Posterior vena cava (tissue), 2 donors: ENCODE measurements around the gene MGLL. TPM values are rescaled to one million over a fixed set of nuclear protein-coding genes. Genes with fewer than 3 reads are reported as not detected.

Source experiments
- DNase-seq: peaks from one replicate; pipeline ENCODE4 v3.0.0-alpha.2; 2020; ENCODE audit warnings: low spot score
- intact Hi-C, 2 donors: fragments of 100-400 bp; cut with DNase I; formaldehyde crosslinking; loops; one replicate each; pipeline versions ENCODE4 v1.14.1 to v1.14.2; 2022 to 2023
- long read RNA-seq, 2 donors: library from polyadenylated mRNA; unstranded; transcript quantifications; one replicate each; pipeline ENCODE4 v2.0.0, GENCODE V29; 2020 to 2021
- total RNA-seq, 2 donors: library from RNA; stranded (reverse); fragmentation: NEBNext Ultra II Directional; extraction: Animal tissue kit (Norgen Biotek cat#: 25700); gene quantifications; one replicate each; pipeline ENCODE4 v1.2.1, GENCODE V29; 2021
- donor health status: DM: yes; HTN: yes; CAD: no.
- donor health status: DM: yes; HTN: yes; CAD: no.

The MGLL gene
- 100 to 1,000 TPM; 107 to 216 TPM for total RNA-seq
- long read RNA-seq, donor 1, full-length matches to known transcripts = 68 of 146 reads
- long read RNA-seq, donor 1, partial matches to known transcripts = 8 of 146 reads
- long read RNA-seq, donor 1, other reads (novel, unspliced or antisense) = 70 of 146 reads
- long read RNA-seq, donor 2, full-length matches to known transcripts = 958 of 1,237 reads
- long read RNA-seq, donor 2, partial matches to known transcripts = 24 of 1,237 reads
- long read RNA-seq, donor 2, other reads (novel, unspliced or antisense) = 255 of 1,237 reads

DNA sequence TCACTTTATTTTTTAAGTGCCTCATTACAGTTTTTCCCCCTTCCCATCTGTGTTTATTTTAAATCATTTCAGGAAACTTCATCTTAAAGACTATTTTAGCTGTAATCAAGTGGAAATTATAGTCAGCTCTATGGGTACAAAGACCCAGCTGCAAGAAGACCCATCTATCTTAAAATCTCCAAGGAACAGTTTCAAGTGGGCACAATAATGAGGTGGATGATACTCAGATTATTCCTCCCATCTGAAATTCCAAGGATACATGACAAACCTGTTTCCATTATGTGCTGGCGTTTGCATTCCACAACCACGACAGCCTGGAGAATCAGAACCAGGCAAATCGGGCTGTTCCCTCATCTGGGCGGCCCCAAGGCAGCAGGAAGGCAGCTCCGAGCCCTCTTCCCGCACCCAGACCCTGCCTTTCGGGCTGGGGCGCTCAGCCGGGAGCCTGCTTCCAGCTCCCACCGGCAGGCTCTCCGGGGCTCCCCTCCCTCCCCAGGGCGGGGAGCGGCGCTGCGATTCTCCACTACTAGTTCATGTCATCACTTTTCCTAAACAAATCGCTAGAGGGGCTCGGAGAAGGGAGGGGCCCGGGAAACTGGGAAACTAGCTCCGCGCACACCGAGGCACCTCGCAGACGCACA, at the start of gene MGLL:
Gene MGLL (minus strand): TSS at position 475 of the 641 bp plus-strand sequence. CDS start 197 bp downstream, at position 278.
- intact Hi-C loops = loop anchor here in 1 of 2 donors (5.0 to 10.0 kb wide), 3 partner anchors 70 to 133 kb away; no protein-coding TSS in a partner anchor

DNA sequence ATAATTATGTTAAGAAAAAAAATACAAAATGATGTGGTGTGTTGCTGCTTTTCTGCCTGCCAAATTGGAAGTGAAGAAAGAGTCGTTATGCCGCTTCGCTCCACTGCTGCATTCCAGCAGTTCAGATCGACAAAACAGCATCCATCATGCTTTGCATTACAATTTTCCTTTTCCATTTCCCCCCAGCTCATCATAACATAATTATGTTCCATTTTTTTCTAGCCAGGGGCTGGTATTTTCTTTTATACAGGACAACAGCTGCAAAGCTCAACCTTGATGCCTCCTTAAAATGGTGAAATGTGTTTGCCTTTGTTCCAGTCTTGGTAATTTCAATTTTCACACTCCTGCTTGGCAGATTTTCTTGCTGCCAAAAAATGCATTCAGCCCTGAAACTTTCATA, 47.8 kb upstream of the MGLL start:
- intact Hi-C loops = no loop called here
- DNase-seq = no peak

More for the DNA sequence above, at the start of gene MGLL:
- DNase-seq = no peak

DNA sequence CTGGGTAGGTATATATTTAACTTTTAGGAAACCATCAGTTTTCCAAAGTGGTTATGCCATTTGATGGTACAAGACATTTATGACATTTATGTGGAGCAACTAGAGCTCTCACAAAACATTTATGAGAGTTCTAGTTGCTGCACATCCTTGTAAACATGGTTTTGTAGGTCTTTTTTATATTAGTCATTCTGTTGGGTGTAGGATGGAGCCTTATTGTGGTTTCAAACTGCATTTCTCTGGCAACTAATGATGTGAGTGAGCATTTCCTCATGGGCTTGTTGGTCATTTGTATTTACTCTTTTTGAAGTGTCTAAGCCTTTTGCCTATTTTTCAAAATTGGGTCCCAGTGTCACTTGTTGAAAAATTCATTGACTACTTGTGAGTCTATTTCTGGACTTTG, 45.7 kb upstream of the MGLL start:
- DNase-seq = no peak
- intact Hi-C loops = no loop called here

DNA sequence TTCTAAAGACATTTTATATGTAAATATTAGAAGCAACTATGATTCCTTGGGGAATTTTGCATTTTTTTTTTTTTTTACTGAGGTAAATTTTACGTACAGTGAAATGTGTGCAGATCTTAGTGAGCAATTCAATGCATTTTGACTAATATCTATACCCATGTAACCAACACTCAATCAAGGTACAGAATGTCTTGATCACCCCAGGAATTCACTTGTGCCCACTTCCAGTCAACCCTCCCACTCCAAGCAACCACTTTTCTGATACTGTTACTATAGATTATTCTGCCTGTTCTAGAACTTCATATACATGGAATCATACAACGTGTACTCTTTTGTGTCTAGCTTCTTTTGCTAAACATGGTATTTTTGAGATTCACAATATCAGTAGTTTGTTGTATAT, 45.1 kb upstream of the MGLL start:
- intact Hi-C loops = no loop called here
- DNase-seq = no peak

DNA sequence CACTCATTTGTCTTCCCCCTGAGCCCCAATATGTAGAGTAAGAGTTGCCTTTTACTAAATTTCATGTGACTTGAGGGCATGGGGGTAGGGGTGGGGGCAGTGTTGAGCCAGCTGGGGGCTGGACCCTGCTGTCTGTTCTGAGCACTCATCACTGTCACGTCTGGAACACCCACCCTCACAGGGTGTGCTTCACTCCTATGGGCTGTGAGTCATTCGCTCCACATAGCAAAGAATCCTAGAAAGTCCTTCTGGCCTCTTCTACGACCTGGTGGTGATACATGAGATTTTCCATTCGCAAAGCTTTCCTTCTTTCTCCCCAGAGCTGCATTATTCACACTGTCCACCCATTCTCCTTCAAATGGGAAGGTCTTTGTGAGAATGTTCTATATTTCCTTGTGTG, 43.6 kb upstream of the MGLL start:
- no peak for DNase-seq
- intact Hi-C loops = no loop called here

DNA sequence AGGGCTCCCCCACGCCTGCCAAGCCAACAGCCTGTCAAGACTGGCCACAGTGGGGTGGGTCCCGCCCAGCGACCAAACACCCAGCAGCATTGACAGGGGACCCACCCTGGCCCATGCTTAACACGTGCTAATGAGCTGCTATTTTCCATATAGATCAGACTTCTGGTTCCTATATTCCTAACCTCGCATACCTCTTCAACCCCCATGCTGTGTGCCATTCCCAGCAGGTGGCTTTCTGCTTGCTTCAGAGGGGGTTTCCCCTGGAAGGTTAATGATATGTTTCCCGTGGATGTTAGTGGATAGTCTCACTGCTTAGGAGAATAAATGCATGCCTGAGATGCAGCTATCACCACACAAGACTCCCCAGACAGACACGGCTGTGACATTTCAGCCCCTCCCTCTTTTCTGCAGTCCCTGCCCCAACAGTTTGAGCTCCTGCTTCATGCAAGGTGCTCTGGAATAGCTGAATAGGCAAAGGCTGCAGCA, 37.9 kb upstream of the MGLL start:
- no peak for DNase-seq
- intact Hi-C loops = no loop called here

DNA sequence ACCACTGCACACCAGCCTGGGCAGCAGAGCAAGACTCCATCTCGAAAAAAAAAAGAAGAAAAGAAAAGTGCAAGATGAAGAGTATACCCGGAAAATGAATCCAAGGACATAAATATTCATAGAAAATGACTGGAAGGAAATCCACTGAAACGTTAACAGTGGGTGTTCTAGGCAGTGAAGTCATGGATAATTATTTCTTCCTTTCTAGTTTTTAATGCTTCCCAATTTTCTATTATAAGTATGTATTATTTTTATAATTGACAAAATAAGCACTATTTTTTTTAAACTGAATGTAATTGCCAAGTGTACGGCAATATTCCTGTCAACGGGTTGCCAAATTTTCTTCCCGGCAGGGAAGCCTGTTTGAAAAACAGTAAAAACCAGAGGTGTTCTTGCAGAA, 37.4 kb upstream of the MGLL start:
- DNase-seq = no peak
- intact Hi-C loops = no loop called here

DNA sequence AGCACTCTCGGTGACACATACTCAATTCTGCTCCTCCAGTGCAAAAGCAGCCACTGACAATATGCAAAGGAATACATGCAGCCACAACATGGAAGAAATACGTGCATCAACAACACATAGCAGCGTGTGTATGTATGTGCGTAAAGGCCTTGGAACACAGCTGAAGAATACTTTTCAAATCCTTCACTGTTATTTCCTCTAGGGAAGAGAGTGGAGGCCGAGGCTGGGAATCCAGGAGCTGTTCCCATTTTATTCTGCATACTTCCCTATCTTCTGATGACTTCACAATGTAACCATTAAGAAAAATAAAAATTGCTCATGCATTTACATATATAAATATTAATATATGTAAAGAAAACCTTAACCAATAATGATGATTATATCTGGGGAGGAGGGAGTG, 36.6 kb upstream of the MGLL start:
- intact Hi-C loops = no loop called here

DNA sequence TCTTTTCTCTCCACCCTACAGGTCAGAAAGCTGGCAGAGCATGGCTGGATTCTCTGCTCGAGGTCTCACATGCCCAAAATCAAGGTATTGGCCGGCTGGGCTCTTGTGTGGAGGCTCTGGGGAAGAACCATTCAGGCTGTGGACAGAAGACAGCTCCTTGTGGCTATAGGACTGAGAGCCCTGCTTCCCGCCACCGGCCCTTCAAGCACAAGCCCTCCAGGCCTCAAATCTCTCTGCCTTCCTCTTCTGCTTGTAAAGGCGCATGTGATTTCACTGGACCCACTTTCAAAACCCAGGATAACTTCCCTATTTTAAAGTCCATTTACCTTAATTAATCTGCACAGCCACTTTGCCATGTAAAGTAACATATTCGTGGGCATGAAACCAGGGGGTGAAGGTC, 36.2 kb upstream of the MGLL start:
- intact Hi-C loops = no loop called here
- DNase-seq = no peak

More for the DNA sequence above, 36.6 kb upstream of the MGLL start:
- no peak for DNase-seq

DNA sequence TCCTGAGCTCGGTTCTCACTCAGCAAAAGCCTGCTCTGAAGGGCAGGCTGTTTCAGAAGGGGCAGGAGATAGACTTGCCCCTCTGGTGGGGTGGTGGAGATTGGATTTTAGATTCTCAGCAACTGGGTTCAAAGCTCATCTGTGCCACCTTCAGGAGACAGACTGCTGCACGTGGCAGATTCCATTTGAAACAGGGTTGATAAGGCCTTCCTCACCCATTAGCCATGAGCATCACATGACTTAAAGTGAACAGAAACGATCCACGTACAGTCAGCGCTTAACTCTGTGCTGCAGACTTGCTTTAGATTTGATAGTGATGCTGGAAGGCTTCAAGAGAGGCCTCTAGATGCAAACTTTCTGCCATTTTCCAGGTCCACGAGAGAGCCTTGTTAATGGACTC, 35.0 kb upstream of the MGLL start:
- intact Hi-C loops = no loop called here

DNA sequence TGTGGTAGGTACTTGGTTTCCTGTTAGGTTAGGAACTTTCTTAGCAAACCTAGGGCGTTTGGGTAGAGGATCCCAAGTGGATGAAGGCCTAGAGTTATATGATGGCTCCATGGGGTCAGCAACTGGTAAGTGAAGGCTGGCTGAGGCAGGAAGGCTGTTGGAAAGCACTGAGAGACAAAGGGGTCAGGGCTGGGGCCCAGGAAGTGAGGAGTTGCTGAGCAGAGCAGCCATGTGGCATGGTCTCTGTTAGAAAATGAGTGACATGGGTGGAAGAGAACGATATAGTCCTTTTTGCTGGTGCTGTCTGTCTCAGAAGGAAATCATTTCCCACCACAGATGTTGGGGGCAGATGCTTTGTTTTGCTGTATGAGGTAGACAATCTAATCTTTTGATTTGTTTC, 34.5 kb upstream of the MGLL start:
- DNase-seq = no peak
- intact Hi-C loops = no loop called here

More for the DNA sequence above, 35.0 kb upstream of the MGLL start:
- DNase-seq = no peak

DNA sequence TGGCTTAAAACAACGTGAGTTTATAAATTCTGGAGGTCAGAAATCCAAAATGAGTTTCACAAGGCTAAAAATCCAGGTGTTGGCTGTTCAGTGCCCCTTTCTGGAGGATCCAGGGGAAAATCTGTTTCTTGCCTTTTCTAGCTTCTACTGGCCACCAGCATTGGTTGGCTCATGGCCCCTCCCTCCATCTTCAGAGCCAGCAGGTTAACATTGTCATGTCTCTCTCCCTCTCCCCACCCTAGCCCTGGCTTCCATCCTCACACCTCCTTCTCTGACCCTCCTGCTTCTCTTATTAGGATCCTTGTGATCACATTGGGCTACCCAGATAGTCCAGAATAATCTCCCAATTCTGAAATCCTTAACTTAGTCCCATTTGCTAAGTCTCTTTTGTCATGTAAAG, 32.9 kb upstream of the MGLL start:
- DNase-seq = no peak
- intact Hi-C loops = no loop called here

DNA sequence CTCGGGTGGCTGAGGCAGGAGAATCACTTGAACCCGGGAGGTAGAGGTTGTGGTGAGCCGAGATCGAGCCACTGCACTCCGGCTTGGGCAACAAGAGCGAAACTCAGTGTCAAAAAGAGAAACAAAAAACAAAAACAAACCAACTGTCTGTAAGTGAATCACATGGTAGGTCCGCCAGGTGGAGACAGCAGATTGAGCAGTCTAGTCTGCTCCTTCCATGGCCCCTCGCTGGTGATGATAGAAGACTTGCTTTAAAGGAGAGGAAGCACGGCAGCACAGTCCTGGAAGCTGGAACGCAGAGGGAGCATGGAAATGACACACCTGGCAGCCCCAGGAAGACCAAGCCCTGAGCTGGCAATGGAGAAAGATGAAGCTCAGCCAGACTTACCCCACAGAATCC, 31.4 kb upstream of the MGLL start:
- DNase-seq = no peak

DNA sequence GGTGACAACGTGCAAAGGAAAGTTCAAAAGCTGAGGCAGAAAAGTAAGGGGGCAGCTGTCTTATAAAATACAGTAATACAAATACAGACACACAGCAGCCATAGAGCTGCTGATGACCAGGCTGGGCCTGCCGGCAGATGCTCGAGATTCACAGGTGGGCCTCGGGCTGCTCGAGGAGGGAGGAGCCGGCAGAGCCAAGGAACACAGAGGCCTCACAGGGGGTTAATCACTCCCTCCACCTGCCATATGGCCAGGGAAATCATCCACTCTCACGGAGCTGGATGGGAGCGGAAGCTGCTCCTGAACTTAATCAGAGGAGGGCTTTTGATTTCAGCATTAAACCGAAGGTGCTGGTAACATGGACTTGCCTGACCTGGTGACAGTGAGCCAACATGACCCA, 29.6 kb upstream of the MGLL start:
- intact Hi-C loops = no loop called here
- DNase-seq = no peak

More for the DNA sequence above, 31.4 kb upstream of the MGLL start:
- intact Hi-C loops = no loop called here

DNA sequence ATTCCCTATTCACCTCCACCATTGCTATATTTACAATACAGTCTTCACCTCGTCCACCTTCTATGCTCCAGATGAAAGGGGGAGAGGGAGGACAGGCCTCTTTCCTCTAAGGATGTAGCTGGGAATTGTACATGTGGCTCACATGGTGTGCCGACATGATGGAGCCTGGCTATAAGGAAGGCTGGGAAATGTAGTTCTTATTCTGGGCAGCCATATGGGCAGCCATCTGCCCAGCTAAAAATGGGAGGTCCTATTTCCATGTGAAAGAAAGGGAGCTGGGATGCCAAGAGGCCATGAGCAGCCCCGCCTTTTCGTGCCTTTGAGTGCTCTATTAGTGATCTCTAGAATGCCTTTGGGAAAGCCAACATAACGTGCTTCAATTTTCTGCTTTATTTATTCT, 27.1 kb upstream of the MGLL start:
- no peak for DNase-seq
- intact Hi-C loops = no loop called here

DNA sequence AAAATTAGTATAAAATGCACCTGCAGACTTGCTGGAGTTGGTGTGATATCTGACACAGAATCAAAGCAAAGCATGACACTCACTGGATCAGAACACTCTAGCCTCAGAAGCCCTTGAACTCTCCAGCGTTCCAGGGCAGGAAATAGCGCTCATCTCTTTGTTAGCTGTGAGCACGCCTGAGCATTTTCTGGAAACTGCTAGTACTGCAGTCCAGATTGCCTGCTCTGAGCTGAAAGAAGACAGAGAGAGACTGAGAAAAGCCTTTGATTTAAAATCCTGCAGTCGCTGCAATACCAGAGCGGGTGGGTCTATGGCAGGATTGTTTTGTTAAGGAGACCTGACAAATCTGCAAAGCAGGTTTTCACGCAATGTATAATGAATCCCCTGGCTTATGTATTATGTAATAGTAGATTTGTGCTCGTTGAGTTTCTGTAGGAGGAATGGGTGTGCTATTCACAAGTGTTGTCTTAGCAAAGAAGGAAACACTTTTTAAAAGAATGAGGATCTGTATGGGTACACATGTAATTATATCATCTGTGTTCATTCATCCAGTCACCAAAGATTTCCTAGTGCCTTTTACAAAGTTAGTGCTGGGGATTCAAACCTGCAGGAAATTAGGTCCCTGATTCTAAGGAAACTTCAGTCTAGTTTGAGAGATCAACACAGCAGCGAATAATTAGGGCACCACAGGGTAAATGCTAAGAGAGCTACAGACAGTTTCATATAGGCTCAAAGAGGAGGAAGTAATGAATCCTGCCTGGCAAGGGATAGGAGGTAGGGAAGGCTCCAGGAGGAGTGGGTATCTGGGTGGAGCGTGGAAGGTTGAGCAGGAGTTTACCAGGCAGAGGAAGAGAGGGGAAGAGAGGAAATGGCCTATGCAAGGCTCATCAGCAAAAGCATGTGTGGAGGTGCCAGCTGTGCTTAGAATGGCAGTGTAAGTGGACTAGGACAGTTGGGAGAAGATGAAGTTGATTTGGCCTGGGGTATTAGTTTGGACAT, 26.1 kb upstream of the MGLL start:
- intact Hi-C loops = no loop called here
- no peak for DNase-seq

DNA sequence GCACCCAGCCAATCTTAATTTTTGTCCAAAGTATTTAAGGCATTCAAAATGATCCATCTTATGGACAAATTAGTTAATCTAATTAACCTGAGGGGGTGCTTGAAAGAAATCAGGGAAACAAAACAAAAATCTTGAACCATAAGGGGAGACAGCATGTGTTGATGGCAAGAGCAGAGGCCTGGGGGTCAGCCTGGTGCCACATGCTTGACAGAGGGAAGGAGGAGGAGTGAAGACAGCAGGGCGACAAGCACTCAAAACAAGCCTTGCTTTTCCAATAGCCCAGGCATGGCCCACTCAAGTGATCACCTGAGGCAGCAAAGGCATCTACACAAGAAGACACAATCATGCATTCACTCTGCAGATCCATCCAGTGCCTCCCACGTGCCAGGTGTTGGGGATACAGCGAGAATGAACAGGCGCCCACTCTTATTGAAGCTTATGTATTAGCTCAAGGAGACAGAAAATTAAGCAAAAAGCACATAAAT, 25.0 kb upstream of the MGLL start:
- DNase-seq = no peak
- intact Hi-C loops = no loop called here

DNA sequence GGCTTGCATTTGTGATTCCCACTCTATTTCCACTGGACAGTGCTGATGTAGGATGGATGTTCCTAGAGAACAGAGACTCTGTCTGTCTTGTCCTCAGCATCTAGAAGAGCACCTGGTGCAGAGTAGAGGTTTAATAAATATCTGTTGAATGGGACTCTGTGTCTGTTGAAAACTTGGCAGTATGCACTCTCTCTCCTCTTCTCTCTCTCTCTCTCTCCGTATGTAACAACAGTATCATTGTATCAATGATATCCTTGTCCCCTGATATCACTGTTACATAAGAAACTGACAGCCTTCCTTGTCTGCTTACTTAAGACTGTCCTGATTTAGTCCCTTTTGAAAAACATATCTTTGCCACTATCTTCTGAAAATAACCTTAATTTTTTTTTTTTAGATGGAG, 24.3 kb upstream of the MGLL start:
- intact Hi-C loops = no loop called here
- DNase-seq = no peak

DNA sequence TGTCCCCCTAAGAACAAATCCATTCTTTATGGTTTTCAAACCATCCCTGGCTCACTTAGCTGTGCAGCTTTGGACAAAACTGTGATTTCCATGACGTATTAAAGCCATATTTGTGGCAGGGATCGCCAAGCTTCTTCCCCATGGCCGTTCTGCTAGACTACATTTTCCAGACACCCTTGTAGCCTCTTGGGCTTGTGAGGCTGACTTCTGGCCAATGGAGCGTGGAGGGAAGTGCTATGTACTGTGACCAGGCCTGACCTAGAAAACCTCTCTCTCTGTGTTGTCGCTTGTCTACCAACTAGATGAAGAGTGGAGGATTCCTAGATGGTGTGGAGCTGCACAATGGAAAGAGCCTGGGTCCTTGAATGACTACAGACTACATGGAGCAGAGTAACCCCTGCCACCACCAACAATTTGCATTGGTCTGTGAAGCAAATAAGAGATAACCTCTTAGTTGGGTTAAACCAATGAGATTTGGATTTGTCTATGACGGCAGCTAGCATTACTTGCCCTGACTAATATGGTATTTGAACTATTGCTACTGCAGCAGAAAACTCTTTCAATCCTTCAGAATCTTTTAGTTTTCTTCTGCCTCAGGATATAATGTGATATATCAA, 22.1 kb upstream of the MGLL start:
- intact Hi-C loops = no loop called here
- no peak for DNase-seq
